Astrocyte (in vitro differentiated cells and primary cell): ENCODE results near the gene AMPD2.

Experiments used
- EZH2 ChIP-seq: IDR thresholded peaks from 2 replicates; pipeline ENCODE4 v1.6.1; 2012; ENCODE audit warnings: mild to moderate bottlenecking, low read length, inconsistent platforms; ENCODE audit not compliant: insufficient read depth
- TF ChIP-seq, protein P1 (sequence below): IDR thresholded peaks from 2 replicates; pipeline ENCODE4 v1.5.1; 2011; ENCODE audit warnings: low read depth, mild to moderate bottlenecking, inconsistent platforms, low read length, moderate library complexity; ENCODE audit not compliant: insufficient read depth

DNA sequence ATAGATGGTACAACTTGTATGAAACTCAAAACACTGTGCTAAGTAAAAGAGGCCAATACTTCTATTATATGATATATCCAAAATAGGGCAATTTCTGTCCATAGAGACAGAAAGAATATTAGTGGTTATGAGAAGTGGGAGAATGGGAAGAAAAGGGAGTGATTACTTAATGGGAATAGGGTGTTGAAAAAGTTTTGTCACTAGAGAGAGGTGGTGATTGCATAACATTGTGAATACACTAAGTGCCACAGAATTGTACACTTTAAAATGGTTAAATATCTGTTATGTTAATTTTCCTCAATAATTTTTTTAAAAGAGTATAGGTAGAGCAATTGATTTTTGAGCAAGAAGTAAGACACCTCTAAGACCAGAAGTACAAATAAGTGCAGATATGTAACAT lies 30.0 kb upstream of the AMPD2 start:
- TF ChIP-seq, protein P1, sequence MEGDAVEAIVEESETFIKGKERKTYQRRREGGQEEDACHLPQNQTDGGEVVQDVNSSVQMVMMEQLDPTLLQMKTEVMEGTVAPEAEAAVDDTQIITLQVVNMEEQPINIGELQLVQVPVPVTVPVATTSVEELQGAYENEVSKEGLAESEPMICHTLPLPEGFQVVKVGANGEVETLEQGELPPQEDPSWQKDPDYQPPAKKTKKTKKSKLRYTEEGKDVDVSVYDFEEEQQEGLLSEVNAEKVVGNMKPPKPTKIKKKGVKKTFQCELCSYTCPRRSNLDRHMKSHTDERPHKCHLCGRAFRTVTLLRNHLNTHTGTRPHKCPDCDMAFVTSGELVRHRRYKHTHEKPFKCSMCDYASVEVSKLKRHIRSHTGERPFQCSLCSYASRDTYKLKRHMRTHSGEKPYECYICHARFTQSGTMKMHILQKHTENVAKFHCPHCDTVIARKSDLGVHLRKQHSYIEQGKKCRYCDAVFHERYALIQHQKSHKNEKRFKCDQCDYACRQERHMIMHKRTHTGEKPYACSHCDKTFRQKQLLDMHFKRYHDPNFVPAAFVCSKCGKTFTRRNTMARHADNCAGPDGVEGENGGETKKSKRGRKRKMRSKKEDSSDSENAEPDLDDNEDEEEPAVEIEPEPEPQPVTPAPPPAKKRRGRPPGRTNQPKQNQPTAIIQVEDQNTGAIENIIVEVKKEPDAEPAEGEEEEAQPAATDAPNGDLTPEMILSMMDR, result no peak
- no peak for TF ChIP-seq EZH2
